ENCODE results near the gene PRSS56.

The PRSS56 gene

GRCh38 chr2:232521098-232521497 is 910 bp downstream of the PRSS56 start:
- H3K4me3 ChIP-seq (replicated peaks; ENCODE audit: low read depth, low read length): no peak overlapping the region
- no peak for DNase-seq (ENCODE audit: extremely low read depth, low read depth)
- no peak for TF ChIP-seq CTCF (IDR thresholded peaks at IDR 0.05; ENCODE audit: low read depth, low read length, missing control alignments)

GRCh38 chr2:232521959-232522622 is 1.9 kb downstream of the PRSS56 start:
- no peak overlapping the region for H3K4me3 ChIP-seq (replicated peaks; ENCODE audit: low read depth, low read length)
- TF ChIP-seq CTCF (IDR thresholded peaks at IDR 0.05; ENCODE audit: low read depth, low read length, missing control alignments): peak; percentile 63
- DNase-seq (ENCODE audit: extremely low read depth, low read depth): no peak

GRCh38 chr2:232522623-232523401 is 2.6 kb downstream of the PRSS56 start:
- no peak for DNase-seq (ENCODE audit: extremely low read depth, low read depth)
- no peak overlapping the region for H3K4me3 ChIP-seq (replicated peaks; ENCODE audit: low read depth, low read length)
- no peak for TF ChIP-seq CTCF (IDR thresholded peaks at IDR 0.05; ENCODE audit: low read depth, low read length, missing control alignments)

GRCh38 chr2:232523402-232523681 is 3.2 kb downstream of the PRSS56 start:
- no peak for DNase-seq (ENCODE audit: extremely low read depth, low read depth)
- H3K4me3 ChIP-seq (replicated peaks; ENCODE audit: low read depth, low read length): no peak overlapping the region
- TF ChIP-seq CTCF (IDR thresholded peaks at IDR 0.05; ENCODE audit: low read depth, low read length, missing control alignments): no peak

- H3K4me3 ChIP-seq (replicated peaks; ENCODE audit: low read depth, low read length): 0 out of 2 replicates have a peak overlapping the region, but pooled peaks have one; percentile 9
- TF ChIP-seq CTCF (IDR thresholded peaks at IDR 0.05; ENCODE audit: low read depth, low read length, missing control alignments): peak; percentile 39
- no peak for DNase-seq (ENCODE audit: extremely low read depth, low read depth)
Measured at GRCh38 chr2:232523682-232524597, 3.8 kb downstream of the PRSS56 start.

- no peak overlapping the region for H3K4me3 ChIP-seq (replicated peaks; ENCODE audit: low read depth, low read length)
- DNase-seq (ENCODE audit: extremely low read depth, low read depth): no peak
- no peak for TF ChIP-seq CTCF (IDR thresholded peaks at IDR 0.05; ENCODE audit: low read depth, low read length, missing control alignments)
Measured at GRCh38 chr2:232524771-232525170, 4.6 kb downstream of the PRSS56 start.

Data from HFF-Myc (cell line).